ENCODE results near the gene TUNAR. TPM values are rescaled to one million over a fixed set of nuclear protein-coding genes. Genes with fewer than 3 reads are reported as not detected.

The TUNAR gene
- total and polyA plus RNA-seq, 2 of the 4 experiments (the other 2 are of a cell fraction), result not detected

GRCh38 chr14:95838862-95839261 lies 37.8 kb upstream of the TUNAR start:
- no peak overlapping the region for H2BK5ac ChIP-seq (ENCODE audit: low read depth, low read length, poor library complexity, severe bottlenecking)
- H4K8ac ChIP-seq (ENCODE audit: low read depth in 2 of 2, low read length in 2 of 2), result no peak overlapping the region
- no peak overlapping the region for H2AK5ac ChIP-seq (ENCODE audit: low read depth, low read length)
- no peak overlapping the region for H3K27ac ChIP-seq (ENCODE audit: insufficient read depth, low read length)
- no TSS peak for BruUV-seq (replicated peaks)
- ATAC-seq (ENCODE audit: low read depth), result no peak
- H2AK9ac ChIP-seq (replicated peaks; ENCODE audit: low read depth, low read length, poor library complexity), result no peak overlapping the region
- no peak overlapping the region for H3K14ac ChIP-seq (replicated peaks; ENCODE audit: low read depth, low read length)
- H3K9me3 ChIP-seq (ENCODE audit: control insufficient read depth, insufficient read depth, low read length), result no peaks in the 10 kb centered on the region
- H3K4me2 ChIP-seq (ENCODE audit: low read depth, low read length), result no peak overlapping the region
- no peak overlapping the region for H3K23ac ChIP-seq (ENCODE audit: low read depth, low read length)
- intact Hi-C loops (cut with micrococcal nuclease) (no loop called here), in situ Hi-C loops (cut with MboI; ENCODE audit: low sequenced_read_pairs) (no loop called here), dilution Hi-C loops (cut with HindIII; ENCODE audit: low sequenced_read_pairs, unreplicated experiment) (no loop called here)
- POLR2A ChIA-PET (ENCODE audit: unreplicated experiment), result no interaction called here
- no peak overlapping the region for H3K4ac ChIP-seq (ENCODE audit: low read depth, low read length)
- WGBS, 2 experiments (ENCODE audit: extremely low coverage in 2 of 2, insufficient read length in 1 of 2), result 20% methylated on average over 1 of the region's 5 CpGs; no CpG with 5 or more reads in 1 of the 2 experiments
- H3K27me3 ChIP-seq (ENCODE audit: control insufficient read depth, insufficient read depth, low read length), result no peaks in the 10 kb centered on the region
- no peaks in the 10 kb centered on the region for H3K4me1 ChIP-seq (ENCODE audit: control insufficient read depth, insufficient read depth, low read length)
- TF ChIP-seq NFE2L2 (IDR thresholded peaks at IDR 0.05; ENCODE audit: low read depth, low read length), result no peak
- no peak for TF ChIP-seq RAD21 (IDR thresholded peaks at IDR 0.05; ENCODE audit: low read length)
- TF ChIP-seq CTCF (conservative IDR thresholded peaks at IDR 0.05; ENCODE audit: low read depth, low read length), result no peak
- no peak for TF ChIP-seq BHLHE40 (IDR thresholded peaks at IDR 0.05; ENCODE audit: low read depth, low read length)
- no peak for TF ChIP-seq RFX5 (IDR thresholded peaks at IDR 0.05; ENCODE audit: low read depth, low read length)
- TF ChIP-seq SMC3 (IDR thresholded peaks at IDR 0.05; ENCODE audit: low read depth, low read length), result no peak
- TF ChIP-seq RCOR1 (IDR thresholded peaks at IDR 0.05; ENCODE audit: insufficient replicate concordance, low read length), result no peak
- TF ChIP-seq MAFK (IDR thresholded peaks at IDR 0.05; ENCODE audit: low read depth, low read length), result no peak
- no peak for TF ChIP-seq POLR2A (IDR thresholded peaks at IDR 0.05; ENCODE audit: low read depth, low read length)
- no peak for TF ChIP-seq CHD1 (IDR thresholded peaks at IDR 0.05; ENCODE audit: low read depth, low read length)
- TF ChIP-seq CEBPB (IDR thresholded peaks at IDR 0.05; ENCODE audit: low read depth, low read length), result no peak
- TF ChIP-seq, protein P1, sequence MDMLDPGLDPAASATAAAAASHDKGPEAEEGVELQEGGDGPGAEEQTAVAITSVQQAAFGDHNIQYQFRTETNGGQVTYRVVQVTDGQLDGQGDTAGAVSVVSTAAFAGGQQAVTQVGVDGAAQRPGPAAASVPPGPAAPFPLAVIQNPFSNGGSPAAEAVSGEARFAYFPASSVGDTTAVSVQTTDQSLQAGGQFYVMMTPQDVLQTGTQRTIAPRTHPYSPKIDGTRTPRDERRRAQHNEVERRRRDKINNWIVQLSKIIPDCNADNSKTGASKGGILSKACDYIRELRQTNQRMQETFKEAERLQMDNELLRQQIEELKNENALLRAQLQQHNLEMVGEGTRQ (IDR thresholded peaks at IDR 0.05; ENCODE audit: low read depth, low read length), result no peak
- TF ChIP-seq MAZ (IDR thresholded peaks at IDR 0.05; ENCODE audit: borderline replicate concordance, low read depth, low read length), result no peak
- no peaks in the 10 kb centered on the region for H3K36me3 ChIP-seq (ENCODE audit: control insufficient read depth, insufficient read depth, low read length)
- H3K9ac ChIP-seq (ENCODE audit: low read depth, low read length), result no peak overlapping the region
- H3K18ac ChIP-seq (ENCODE audit: low read depth, low read length), result no peak overlapping the region
- no peaks in the 10 kb centered on the region for H3K79me1 ChIP-seq (ENCODE audit: low read depth in 1 of 2, low read length in 2 of 2)
- no peaks in the 10 kb centered on the region for H3K9me1 ChIP-seq (ENCODE audit: insufficient read depth, low read length)
- H2BK120ac ChIP-seq (ENCODE audit: low read depth, low read length), result no peak overlapping the region
- no peak overlapping the region for H2BK15ac ChIP-seq (ENCODE audit: low read depth, low read length)
- H3K4me3 ChIP-seq (ENCODE audit: insufficient read depth, low read depth, low read length), result no peak overlapping the region
- H2BK20ac ChIP-seq (ENCODE audit: low read depth, low read length), result no peak overlapping the region
- no peak overlapping the region for H4K5ac ChIP-seq (ENCODE audit: low read depth, low read length)
- no peak for DNase-seq
- no peaks in the 10 kb centered on the region for H4K20me1 ChIP-seq (ENCODE audit: insufficient read depth, low read length)
- H2AFZ ChIP-seq (replicated peaks; ENCODE audit: low read length, poor library complexity), result no peak overlapping the region
- H3K56ac ChIP-seq (ENCODE audit: extremely low read depth, insufficient read depth, low read length), result no peak overlapping the region
- no peak overlapping the region for H4K91ac ChIP-seq (ENCODE audit: insufficient read depth, low read depth, low read length)
- CTCF ChIA-PET, result no interaction called here
